H9 (cell line): ENCODE measurements around the gene MRPL54. TPM values are rescaled to one million over a fixed set of nuclear protein-coding genes. Genes with fewer than 3 reads are reported as not detected.

Source experiments
- DNase-seq: peaks from one replicate; pipeline ENCODE4 v3.0.0-alpha.2; 2017
- H2AFZ ChIP-seq: one replicate; pipeline ENCODE4 v1.6.1; 2013; ENCODE audit warnings: mild to moderate bottlenecking, low read length, control low read depth, moderate library complexity
- H2AK5ac ChIP-seq: 2 replicates; pipeline ENCODE4 v1.6.1; 2013; ENCODE audit warnings: low read length, control low read depth, mixed read lengths; ENCODE audit not compliant: insufficient read length
- H2BK120ac ChIP-seq: one replicate; pipeline ENCODE4 v1.6.1; 2013; ENCODE audit warnings: low read depth, mild to moderate bottlenecking, low read length, control low read depth, inconsistent platforms; ENCODE audit not compliant: poor library complexity, severe bottlenecking
- H2BK12ac ChIP-seq: 2 replicates; pipeline ENCODE4 v1.6.1; 2013; ENCODE audit warnings: low read length, control low read depth, mixed read lengths, low read depth; ENCODE audit not compliant: insufficient read length
- H2BK15ac ChIP-seq: 2 replicates; pipeline ENCODE4 v1.6.1; 2013; ENCODE audit warnings: low read depth, low read length, control low read depth
- H2BK20ac ChIP-seq: one replicate; pipeline ENCODE4 v1.6.1; 2013; ENCODE audit warnings: low read depth, mild to moderate bottlenecking, low read length, control low read depth, inconsistent platforms; ENCODE audit not compliant: poor library complexity, severe bottlenecking
- H2BK5ac ChIP-seq: 2 replicates; pipeline ENCODE4 v1.6.1; 2013; ENCODE audit warnings: low read length, control low read depth, mixed read lengths; ENCODE audit not compliant: insufficient read length
- H3K14ac ChIP-seq: 2 replicates; pipeline ENCODE4 v1.6.1; 2013; ENCODE audit warnings: low read length, control low read depth; ENCODE audit not compliant: insufficient read depth
- H3K18ac ChIP-seq: 2 replicates; pipeline ENCODE4 v1.6.1; 2013; ENCODE audit warnings: low read depth, mild to moderate bottlenecking, mixed read lengths, low read length, control low read depth; ENCODE audit not compliant: insufficient read length
- H3K23ac ChIP-seq: 2 replicates; pipeline ENCODE4 v1.6.1; 2013; ENCODE audit warnings: low read length, control low read depth, mixed read lengths, low read depth; ENCODE audit not compliant: insufficient read length
- H3K23me2 ChIP-seq: 2 replicates; pipeline ENCODE4 v1.6.1; 2013; ENCODE audit warnings: low read depth, mild to moderate bottlenecking, mixed read lengths, low read length, control low read depth; ENCODE audit not compliant: insufficient read length, poor library complexity, severe bottlenecking
- H3K27ac ChIP-seq: 2 replicates; pipeline ENCODE4 v1.5.1; 2013; ENCODE audit warnings: low read length, control low read depth, mixed read lengths, low read depth; ENCODE audit not compliant: insufficient read length
- H3K27me3 ChIP-seq: 2 replicates; pipeline ENCODE4 v1.6.1; 2013; ENCODE audit warnings: low read length, control low read depth, inconsistent platforms; ENCODE audit not compliant: insufficient read depth
- H3K4ac ChIP-seq: 2 replicates; pipeline ENCODE4 v1.6.1; 2013; ENCODE audit warnings: low read depth, mild to moderate bottlenecking, control low read depth, inconsistent platforms, low read length, moderate library complexity
- H3K4me1 ChIP-seq: 2 replicates; pipeline ENCODE4 v1.6.1; 2013; ENCODE audit warnings: low read length, control low read depth, inconsistent platforms; ENCODE audit not compliant: insufficient read depth
- H3K4me2 ChIP-seq: 2 replicates; pipeline ENCODE4 v1.6.1; 2013; ENCODE audit warnings: low read length, control low read depth, mixed read lengths; ENCODE audit not compliant: insufficient read length, insufficient read depth
- H3K56ac ChIP-seq: 2 replicates; pipeline ENCODE4 v1.6.1; 2013; ENCODE audit warnings: low read depth, mild to moderate bottlenecking, mixed read lengths, low read length, control low read depth; ENCODE audit not compliant: insufficient read length
- H3K79me1 ChIP-seq: 2 replicates; pipeline ENCODE4 v1.6.1; 2013; ENCODE audit warnings: low read depth, mild to moderate bottlenecking, moderate library complexity, low read length, control low read depth, inconsistent platforms; ENCODE audit not compliant: insufficient read depth, poor library complexity, severe bottlenecking
- H3K79me2 ChIP-seq: 2 replicates; pipeline ENCODE4 v1.6.1; 2013; ENCODE audit warnings: low read length, control low read depth, inconsistent platforms; ENCODE audit not compliant: insufficient read depth
- H3K9ac ChIP-seq: 2 replicates; pipeline ENCODE4 v1.6.1; 2013; ENCODE audit warnings: low read length, control low read depth, mixed read lengths; ENCODE audit not compliant: insufficient read length; ENCODE audit errors: extremely low read depth
- H3K9me3 ChIP-seq: one replicate; pipeline ENCODE4 v1.6.1; 2013; ENCODE audit warnings: low read depth, low read length, inconsistent platforms; ENCODE audit not compliant: control insufficient read depth
- H3T11ph ChIP-seq: one replicate; pipeline ENCODE4 v1.6.1; 2013; ENCODE audit warnings: mild to moderate bottlenecking, low read length, control low read depth, inconsistent platforms
- H4K20me1 ChIP-seq: one replicate; pipeline ENCODE4 v1.6.1; 2013; ENCODE audit not compliant: control insufficient read depth, insufficient read length, insufficient read depth
- H4K5ac ChIP-seq: 2 replicates; pipeline ENCODE4 v1.6.1; 2013; ENCODE audit warnings: low read depth, mild to moderate bottlenecking, mixed read lengths, low read length, control low read depth; ENCODE audit not compliant: insufficient read length
- H4K8ac ChIP-seq: replicated peaks from 2 replicates; pipeline ENCODE4 v1.6.1; 2013; ENCODE audit warnings: low read length, control low read depth, mixed read lengths, low read depth; ENCODE audit not compliant: insufficient read length
- H4K91ac ChIP-seq: 2 replicates; pipeline ENCODE4 v1.6.1; 2013; ENCODE audit warnings: low read depth, mild to moderate bottlenecking, moderate library complexity, mixed read lengths, low read length, control low read depth; ENCODE audit not compliant: insufficient read length
- H3K27ac Mint-ChIP-seq, 3 experiments: 2 replicates in 2 of 3; 3 replicates in 1 of 3; pipeline ENCODE4 v1.8.0; 2020 to 2021; ENCODE audit warnings: mixed read lengths in 3 of 3, mild to moderate bottlenecking in 1 of 3, moderate library complexity in 1 of 3
- H3K27me3 Mint-ChIP-seq: 2 replicates; pipeline ENCODE4 v1.8.0; 2021; ENCODE audit warnings: low read depth, mild to moderate bottlenecking, moderate library complexity, mixed read lengths
- H3K36me3 Mint-ChIP-seq, 3 experiments: 2 replicates in 2 of 3; 3 replicates in 1 of 3; pipeline ENCODE4 v1.8.0; 2020 to 2021; ENCODE audit warnings: low read depth in 3 of 3, mixed read lengths in 3 of 3; ENCODE audit not compliant: insufficient read depth in 1 of 3
- H3K4me1 Mint-ChIP-seq, 2 experiments: 2 replicates each; pipeline ENCODE4 v1.8.0; 2020; ENCODE audit warnings: mixed read lengths in 2 of 2
- H3K4me3 Mint-ChIP-seq, 2 experiments: 2 replicates in 1 of 2; 3 replicates in 1 of 2; pipeline ENCODE4 v1.8.0; 2020 to 2021; ENCODE audit warnings: mild to moderate bottlenecking in 2 of 2, mixed read lengths in 2 of 2, moderate library complexity in 1 of 2
- H3K9me3 Mint-ChIP-seq, 2 experiments: 2 replicates in 1 of 2; 3 replicates in 1 of 2; pipeline ENCODE4 v1.8.0; 2020; ENCODE audit warnings: mild to moderate bottlenecking in 2 of 2, mixed read lengths in 2 of 2, moderate library complexity in 1 of 2
- CTCF ChIP-seq: fragments of 200-600 bp; sonication (generic); conservative IDR thresholded peaks from 3 replicates; pipeline ENCODE4 v1.8.0; 2021; ENCODE audit warnings: antibody characterized with exemption, mild to moderate bottlenecking
- WGBS: extraction: QIAGEN DNeasy Blood & Tissue Kit; methylation state at CpG from one replicate; pipeline ENCODE4 v1.1.7; 2013; ENCODE audit warnings: missing lambda C conversion rate, low lambda C conversion rate, mixed read lengths; ENCODE audit not compliant: insufficient read length; ENCODE audit errors: extremely low coverage; 5-methylcytosine and 5-hydroxymethylcytosine counted together
- total RNA-seq: library from RNA; stranded (reverse); gene quantifications from 2 replicates; pipeline ENCODE4 v1.2.1, GENCODE V29; 2021

MRPL54 gene
- total RNA-seq, 1 experiment from 2014 or later, result 60.0 TPM

- no peaks in the 10 kb centered on the region for H4K20me1 ChIP-seq
Observed at GRCh38 chr19:3790209-3790734, 27.8 kb downstream of the MRPL54 start.

More at GRCh38 chr19:3790209-3790734, 27.8 kb downstream of the MRPL54 start:
- Histone ChIP-seq H2AK5ac (no peak overlapping the region), H2BK12ac (no peak overlapping the region), H3K79me1 (no peaks in the 10 kb centered on the region), H3K56ac (no peak overlapping the region), H4K91ac (no peak overlapping the region), H2BK5ac (no peak overlapping the region), H3K9ac (no peak overlapping the region), H3K9me3 (no peaks in the 10 kb centered on the region), H3K4ac (no peak overlapping the region), H4K8ac (no peak overlapping the region), H3K23me2 (no peaks in the 10 kb centered on the region), H2BK15ac (no peak overlapping the region), H3K4me2 (no peak overlapping the region), H3K79me2 (no peaks in the 10 kb centered on the region), H3T11ph (no peak overlapping the region), H3K18ac (no peak overlapping the region), H3K27ac (no peak overlapping the region), H3K27me3 (peaks cover 2% of the 10 kb centered on the region; the same call in 1 of the 2 replicates), H4K5ac (no peak overlapping the region), H2AFZ (no peak overlapping the region), H2BK120ac (no peak overlapping the region), H3K23ac (no peak overlapping the region), H3K14ac (no peak overlapping the region), H3K4me1 (no peaks in the 10 kb centered on the region), H2BK20ac (no peak overlapping the region)
- peaks cover 3% of the 10 kb centered on the region in 2 experiments; a peak in 3 of 4 replicates for H3K4me1 Mint-ChIP-seq
- no CpG with 5 or more reads among the region's 6 CpGs for WGBS
- peak; percentile 18 for DNase-seq
- TF ChIP-seq CTCF, result no peak
- peaks cover 63% of the 10 kb centered on the region for H3K27me3 Mint-ChIP-seq
- H3K27ac Mint-ChIP-seq, result no peak overlapping the region
- no peaks in the 10 kb centered on the region for H3K36me3 Mint-ChIP-seq
- H3K9me3 Mint-ChIP-seq, result peaks cover 0 to 3% of the 10 kb centered on the region in 2 experiments; a peak in 4 of 5 replicates
- no peak overlapping the region for H3K4me3 Mint-ChIP-seq
